ENCODE data around the gene BLMH.

The BLMH gene

GRCh38 chr17:30302241-30302640, 10.5 kb upstream of the BLMH start:
- no peak for DNase-seq

- no peak for DNase-seq
Observed at GRCh38 chr17:30300818-30301217, 9.1 kb upstream of the BLMH start.

- DNase-seq, result no peak
Observed at GRCh38 chr17:30299000-30299399, 7.3 kb upstream of the BLMH start.

GRCh38 chr17:30297715-30298114, 6.0 kb upstream of the BLMH start:
- no peak for DNase-seq

GRCh38 chr17:30296499-30297080, 4.8 kb upstream of the BLMH start:
- DNase-seq, result no peak

- DNase-seq, result no peak
Observed at GRCh38 chr17:30292286-30292858, 628 bp upstream of the BLMH start.

GRCh38 chr17:30290696-30291542, 825 bp downstream of the BLMH start:
- DNase-seq, result peak; percentile 13

GRCh38 chr17:30290077-30290476, 1.7 kb downstream of the BLMH start:
- no peak for DNase-seq

- no peak for DNase-seq
Observed at GRCh38 chr17:30279156-30279555, 12.6 kb downstream of the BLMH start.

- DNase-seq, result no peak
Observed at GRCh38 chr17:30278032-30278431, 13.7 kb downstream of the BLMH start.

GRCh38 chr17:30275911-30276310, 15.8 kb downstream of the BLMH start:
- DNase-seq, result no peak

GRCh38 chr17:30274887-30275286, 16.9 kb downstream of the BLMH start:
- DNase-seq, result no peak

GRCh38 chr17:30273373-30273772, 18.4 kb downstream of the BLMH start:
- DNase-seq, result no peak

GRCh38 chr17:30271102-30271501, 20.6 kb downstream of the BLMH start:
- DNase-seq, result no peak

GRCh38 chr17:30267625-30268024, 24.1 kb downstream of the BLMH start:
- no peak for DNase-seq

- DNase-seq, result no peak
Observed at GRCh38 chr17:30263552-30264333, 28.0 kb downstream of the BLMH start.

GRCh38 chr17:30256756-30257506, 34.8 kb downstream of the BLMH start:
- DNase-seq, result no peak

GRCh38 chr17:30254150-30254549, 37.6 kb downstream of the BLMH start:
- DNase-seq, result no peak

GRCh38 chr17:30253312-30253711, 38.4 kb downstream of the BLMH start:
- DNase-seq, result no peak

GRCh38 chr17:30251931-30252330, 39.8 kb downstream of the BLMH start:
- DNase-seq, result no peak

GRCh38 chr17:30249460-30249859, 42.3 kb downstream of the BLMH start:
- DNase-seq, result no peak

GRCh38 chr17:30248786-30249185, 43.0 kb downstream of the BLMH start:
- no peak for DNase-seq

GRCh38 chr17:30246460-30246859, 45.3 kb downstream of the BLMH start:
- no peak for DNase-seq

Data from stimulated activated CD4-positive, alpha-beta T cell treated with anti-CD3 and anti-CD28 coated beads, Interleukin-1b, Interleukin-23, amount 100 ng/mL, for 48 hours (primary cell).